Stimulated activated CD8-positive, alpha-beta memory T cell treated with anti-CD3 and anti-CD28 coated beads, Interleukin-2, amount 100 ng/mL, for 48 hours (primary cell): ENCODE measurements around the gene NLRC5.

Source experiments
- DNase-seq, 2 donors: peaks; one replicate each; pipeline ENCODE4 v3.0.0-alpha.2; 2020; ENCODE audit warnings: low read depth in 2 of 2

The NLRC5 gene

DNA sequence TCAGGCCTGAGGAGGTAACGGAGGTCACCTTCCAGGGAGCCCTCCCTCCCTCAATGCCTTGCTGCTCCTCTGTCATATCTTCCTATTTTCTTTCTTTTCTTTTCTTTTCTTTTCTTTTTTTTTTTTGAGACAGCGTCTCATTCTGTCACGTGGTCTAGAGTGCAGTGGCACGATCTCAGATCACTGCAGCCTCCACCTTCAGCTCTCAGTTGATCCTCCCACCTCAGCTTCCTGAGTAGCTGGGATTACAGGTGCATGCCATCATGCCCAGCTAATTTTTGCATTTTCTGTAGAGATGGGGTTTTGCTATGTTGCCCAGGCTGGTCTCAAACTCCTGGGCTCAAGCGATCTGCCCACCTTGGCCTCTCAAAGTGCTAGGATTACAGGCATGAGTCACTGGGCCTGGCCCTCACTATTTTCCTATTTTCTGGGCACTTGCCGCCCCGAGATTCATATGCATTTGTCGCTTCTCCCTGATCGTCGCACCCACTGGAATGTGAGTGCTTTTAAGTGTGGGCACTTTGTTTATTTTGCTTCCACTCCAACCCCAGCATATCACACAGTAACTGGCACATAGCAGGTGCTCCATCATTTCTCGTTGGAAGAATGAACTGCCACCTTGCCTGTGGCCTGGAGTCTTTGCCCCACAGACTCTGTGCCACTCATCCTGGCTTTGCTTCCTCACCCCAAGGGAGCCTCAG is 134.8 kb downstream of the NLRC5 start:
- DNase-seq = no peak

DNA sequence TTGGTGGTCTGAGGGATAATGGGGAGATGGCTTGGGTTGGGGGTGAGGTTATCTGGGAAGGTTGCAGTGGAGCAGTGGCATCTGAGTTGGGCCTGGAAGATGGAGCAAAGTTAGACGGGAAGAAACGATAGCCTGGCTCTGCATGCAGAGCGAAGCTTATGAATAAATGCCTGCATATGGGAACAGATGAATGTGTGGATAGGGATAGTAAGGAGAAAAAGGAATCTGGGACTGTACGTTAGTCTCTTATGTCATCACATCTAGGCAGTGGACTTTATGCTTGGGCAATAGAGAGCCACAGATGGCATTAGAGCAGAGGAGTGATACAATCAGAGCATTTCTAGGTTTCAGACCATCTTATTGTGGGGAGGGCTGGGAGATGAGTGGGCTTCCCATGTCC is 136.0 kb downstream of the NLRC5 start:
- no peak for DNase-seq

DNA sequence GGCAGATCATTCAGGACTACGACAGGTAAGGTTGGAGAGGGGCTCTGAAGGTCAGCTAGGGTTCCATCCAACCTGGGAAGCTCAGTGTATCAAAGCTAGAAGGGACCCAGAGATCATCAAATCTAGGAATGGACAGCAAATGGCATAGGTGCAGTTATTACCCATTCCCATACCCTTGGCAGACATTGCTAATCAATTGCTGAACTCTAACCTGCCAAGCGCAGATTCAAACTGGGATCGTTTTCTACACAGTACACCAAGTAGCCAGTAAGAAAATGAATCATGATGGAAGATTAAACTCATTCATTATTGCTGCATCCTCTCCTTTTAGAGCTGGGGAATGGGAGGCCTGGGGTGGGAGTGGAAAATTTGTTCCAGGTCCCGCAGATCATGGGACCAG is 136.6 kb downstream of the NLRC5 start:
- no peak for DNase-seq

DNA sequence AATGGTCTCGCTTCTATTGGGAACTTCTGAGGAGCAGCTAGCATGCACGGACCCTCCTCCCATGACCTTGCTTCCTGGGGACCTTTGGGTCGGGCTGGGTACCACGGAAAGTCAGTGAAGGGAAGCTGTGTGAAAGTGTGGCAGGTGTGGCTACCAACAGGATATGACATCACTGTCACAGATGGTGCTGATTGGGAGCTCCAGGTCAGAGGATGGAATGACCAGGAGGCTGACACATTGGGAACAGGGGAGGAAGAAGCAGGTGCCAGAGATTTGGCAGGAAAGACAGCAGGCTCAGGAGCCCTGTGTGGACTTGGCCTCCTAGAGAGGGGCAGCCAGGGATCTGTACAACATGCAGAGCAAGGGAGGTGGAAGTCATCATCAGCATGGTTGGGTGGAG is 137.1 kb downstream of the NLRC5 start:
- no peak for DNase-seq

DNA sequence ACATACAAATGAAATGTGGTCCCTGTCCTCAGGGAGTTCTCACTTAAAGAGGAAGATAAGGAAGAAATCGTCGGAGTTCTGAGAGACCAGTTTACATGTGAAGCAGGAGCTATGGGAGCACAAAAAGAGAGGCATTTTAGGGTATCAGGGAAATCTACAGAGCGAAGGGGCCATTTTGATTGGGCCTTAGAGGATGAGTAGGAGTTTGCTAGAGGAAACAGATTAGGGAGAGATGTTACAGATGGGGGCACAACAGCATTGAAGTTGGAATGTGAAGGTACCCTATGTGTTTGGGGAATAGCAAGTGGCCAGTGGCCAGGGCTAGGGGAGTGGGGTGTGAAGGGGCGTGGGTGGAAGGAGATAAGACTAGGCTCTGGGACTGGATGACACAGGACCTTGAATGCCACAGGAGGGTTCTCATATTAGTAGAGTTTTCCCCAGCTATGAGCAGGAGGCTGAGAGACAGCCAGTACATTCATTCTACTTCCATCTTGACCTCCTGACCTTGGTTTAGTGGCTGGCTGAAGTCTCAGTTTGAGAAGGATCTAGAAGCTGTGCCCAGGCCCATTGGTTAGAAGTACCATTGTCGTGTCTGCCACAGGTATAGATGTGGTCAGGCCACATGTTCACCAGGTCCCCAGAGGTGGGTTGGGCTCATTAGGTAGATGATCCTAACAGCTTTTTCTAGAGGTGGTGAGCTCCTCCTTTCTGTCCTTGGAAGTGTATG is 137.8 kb downstream of the NLRC5 start:
- peak in 1 of 2 donors; percentile 13 for DNase-seq

DNA sequence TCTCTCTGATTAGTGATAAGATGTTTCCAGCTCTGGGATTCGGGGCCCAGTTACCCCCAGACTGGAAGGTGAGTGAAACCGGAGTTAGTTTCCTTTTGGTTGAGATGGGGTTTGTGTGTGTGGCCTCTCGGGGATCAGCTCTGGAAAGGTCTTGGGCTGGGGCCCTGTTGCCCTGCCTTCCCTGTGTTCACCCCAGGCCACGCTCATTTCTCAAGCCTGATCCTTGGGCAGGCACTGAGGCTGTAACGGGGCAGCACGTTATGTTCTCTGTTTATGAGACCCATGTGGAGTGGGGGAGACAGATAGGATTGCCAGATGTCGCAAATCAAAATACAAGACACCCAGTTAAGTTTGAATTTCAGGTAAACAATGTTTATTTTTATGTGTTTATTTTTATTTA is 138.5 kb downstream of the NLRC5 start:
- no peak for DNase-seq

DNA sequence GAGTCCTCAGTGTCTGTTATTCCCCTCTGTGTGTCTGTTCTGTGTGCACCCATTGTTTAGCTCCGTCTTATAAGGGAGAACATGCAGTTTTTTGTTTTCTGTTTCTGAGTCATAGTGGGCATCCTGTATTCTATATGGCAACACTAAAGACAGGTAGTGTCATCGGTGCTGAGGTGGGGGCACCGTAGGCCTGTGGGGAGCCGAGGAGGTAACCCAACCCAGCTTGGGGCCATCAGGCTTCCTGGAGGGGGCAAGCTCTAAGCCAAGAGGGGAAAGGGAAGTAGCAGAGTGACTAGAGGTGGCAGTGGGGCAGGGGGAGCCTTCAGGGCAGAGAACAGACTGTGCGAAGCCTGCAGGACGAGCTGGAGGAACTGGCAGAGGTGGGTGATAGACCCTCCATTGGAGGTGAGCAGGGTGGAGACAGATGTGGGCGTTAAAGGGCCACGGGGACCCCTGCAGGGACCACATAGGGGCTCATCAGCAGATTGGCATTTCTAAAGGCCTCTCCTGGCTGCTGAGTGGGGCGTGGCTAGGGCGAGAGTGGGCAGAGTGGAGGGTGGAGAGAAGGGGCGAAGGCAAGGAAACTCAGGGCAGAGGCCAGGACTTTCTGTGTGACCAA is 139.5 kb downstream of the NLRC5 start:
- DNase-seq = peak in 1 of 2 donors; percentile 28

DNA sequence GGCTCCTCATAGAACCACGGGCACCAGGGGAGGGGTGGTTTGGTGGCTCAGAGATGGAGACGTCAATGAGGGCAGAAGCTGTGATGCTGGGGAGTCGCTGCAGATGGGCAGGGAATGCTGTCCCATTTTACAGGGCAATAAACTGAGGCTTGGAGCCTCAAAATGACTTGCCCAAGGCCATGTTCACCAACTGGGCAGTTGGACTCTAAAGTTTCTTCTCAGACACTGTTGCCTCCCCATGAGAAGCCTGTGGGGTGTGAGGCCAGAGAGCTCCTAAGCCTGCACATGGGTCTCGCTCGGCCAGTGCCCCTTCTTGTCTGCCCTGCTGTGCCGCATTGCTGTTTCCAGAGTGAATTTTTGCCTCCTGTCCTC is 141.6 kb downstream of the NLRC5 start:
- DNase-seq = no peak

DNA sequence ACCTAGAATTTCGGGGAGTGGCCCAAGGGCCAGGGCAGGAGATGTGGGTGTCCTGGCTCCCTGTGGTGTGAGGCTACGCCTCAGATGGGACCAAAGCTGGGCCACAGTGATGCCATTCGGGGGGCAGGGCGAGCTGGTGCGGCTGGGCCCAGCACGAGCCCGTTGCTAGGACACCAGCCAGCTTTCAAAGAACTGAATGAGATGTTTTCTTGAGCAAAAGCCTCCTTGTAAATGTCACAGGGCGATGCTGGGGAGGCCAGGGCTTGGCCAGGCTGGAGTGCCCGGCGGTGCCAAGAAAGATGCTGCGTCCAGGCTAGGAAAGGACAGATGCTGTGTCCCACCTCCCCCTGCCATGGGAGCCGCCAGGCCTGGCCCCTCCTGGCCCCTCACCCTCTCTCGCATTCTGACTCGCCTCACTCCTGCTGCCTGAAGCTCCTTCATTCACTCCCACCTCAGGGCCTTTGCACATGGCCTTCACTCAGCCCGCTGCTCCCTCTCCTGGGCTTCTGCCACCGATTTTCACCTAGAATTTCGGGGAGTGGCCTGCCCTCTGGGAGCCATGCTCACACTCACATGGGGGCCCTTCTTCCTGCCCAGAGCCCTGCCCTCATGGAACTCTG is 142.1 kb downstream of the NLRC5 start:
- no peak for DNase-seq

DNA sequence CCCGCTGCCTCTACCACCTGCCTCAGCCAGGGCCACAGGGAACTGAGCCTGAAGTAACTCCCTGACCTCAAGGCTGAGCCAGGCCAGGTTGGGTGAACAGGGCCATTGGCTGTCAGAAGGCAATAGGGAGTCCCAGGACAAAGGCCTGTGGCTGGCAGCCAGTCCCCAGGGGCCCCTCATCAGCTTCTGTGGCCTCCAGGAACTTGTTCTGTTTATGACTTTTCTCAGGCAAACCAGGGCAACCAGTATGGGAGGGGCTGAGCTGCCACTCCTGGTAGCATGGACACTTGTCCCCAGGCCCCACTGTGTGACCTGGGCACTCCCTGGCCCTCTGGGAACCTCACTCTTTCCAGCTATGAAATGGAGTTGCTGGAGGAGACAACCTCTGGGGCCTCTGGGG is 143.1 kb downstream of the NLRC5 start:
- no peak for DNase-seq

DNA sequence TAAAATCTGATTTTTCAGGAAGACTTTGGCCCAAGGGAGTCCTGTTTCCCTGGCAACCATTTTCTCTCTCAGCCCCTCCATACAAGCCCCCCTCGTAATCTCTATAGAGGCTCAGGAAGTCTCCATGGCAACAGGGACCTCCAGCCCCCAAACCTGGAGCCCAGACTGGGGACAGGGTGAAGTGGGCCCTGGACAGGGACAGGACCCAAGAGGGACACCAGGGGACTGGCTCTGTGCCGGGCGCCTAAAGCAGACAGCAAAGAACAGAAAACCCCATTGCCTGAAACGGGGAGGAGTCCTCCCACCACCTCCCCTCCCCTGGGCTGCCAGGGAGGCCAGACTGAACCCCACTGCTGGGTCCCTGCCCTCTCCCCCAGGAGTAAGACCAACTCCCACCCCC is 143.7 kb downstream of the NLRC5 start:
- no peak for DNase-seq
